Stromal cell of bone marrow (primary cell): Measurements from ENCODE around the gene KLHL5.

Experiments
- DNase-seq: peaks from one replicate; pipeline ENCODE4 v3.0.0-alpha.2; 2012; ENCODE audit warnings: low read depth

The KLHL5 gene

GRCh38 chr4:39043861-39044363 is 18.1 kb upstream of the KLHL5 start:
- DNase-seq: no peak

GRCh38 chr4:39044364-39044955 is 17.6 kb upstream of the KLHL5 start:
- DNase-seq: peak; percentile 77

GRCh38 chr4:39044956-39045826 is 16.8 kb upstream of the KLHL5 start:
- DNase-seq: no peak

- no peak for DNase-seq
Observed at GRCh38 chr4:39045827-39046221, 16.2 kb upstream of the KLHL5 start.

GRCh38 chr4:39046249-39046648 is 15.8 kb upstream of the KLHL5 start:
- DNase-seq: no peak

GRCh38 chr4:39047681-39048080 is 14.4 kb upstream of the KLHL5 start:
- no peak for DNase-seq

- DNase-seq: no peak
Observed at GRCh38 chr4:39048311-39048710, 13.7 kb upstream of the KLHL5 start.

GRCh38 chr4:39050590-39050989 is 11.4 kb upstream of the KLHL5 start:
- no peak for DNase-seq

- no peak for DNase-seq
Observed at GRCh38 chr4:39051492-39051891, 10.5 kb upstream of the KLHL5 start.

GRCh38 chr4:39053983-39054382 is 8.0 kb upstream of the KLHL5 start:
- DNase-seq: no peak

GRCh38 chr4:39054497-39054896 is 7.5 kb upstream of the KLHL5 start:
- DNase-seq: no peak

GRCh38 chr4:39056023-39056422 is 6.0 kb upstream of the KLHL5 start:
- DNase-seq: no peak

GRCh38 chr4:39061457-39061856 is 575 bp upstream of the KLHL5 start:
- no peak for DNase-seq

- no peak for DNase-seq
Observed at GRCh38 chr4:39062770-39063097, 702 bp downstream of the KLHL5 start.

- DNase-seq: no peak
Observed at GRCh38 chr4:39063430-39063829, 1.4 kb downstream of the KLHL5 start.

GRCh38 chr4:39066371-39066770 is 4.3 kb downstream of the KLHL5 start:
- DNase-seq: no peak

- no peak for DNase-seq
Observed at GRCh38 chr4:39067031-39067430, 5.0 kb downstream of the KLHL5 start.

- DNase-seq: no peak
Observed at GRCh38 chr4:39067451-39067850, 5.4 kb downstream of the KLHL5 start.

GRCh38 chr4:39068907-39069306 is 6.9 kb downstream of the KLHL5 start:
- DNase-seq: no peak

- DNase-seq: no peak
Observed at GRCh38 chr4:39078829-39079228, 16.8 kb downstream of the KLHL5 start.

GRCh38 chr4:39083164-39083563 is 21.1 kb downstream of the KLHL5 start:
- DNase-seq: peak; percentile 21

- DNase-seq: peak; percentile 86
Observed at GRCh38 chr4:39085891-39086290, 23.9 kb downstream of the KLHL5 start.

- DNase-seq: no peak
Observed at GRCh38 chr4:39096847-39097246, 34.8 kb downstream of the KLHL5 start.

- no peak for DNase-seq
Observed at GRCh38 chr4:39097290-39097689, 35.3 kb downstream of the KLHL5 start.
